HG03135 (cell line): ENCODE data around the gene TMEM248.
"Not testable (repeated sequence)": the region's sequence is repeated elsewhere in the genome, so short reads cannot be mapped to it uniquely, and the experiment has no call there.

Experiments used
- ATAC-seq: cut with Tn5 transposase; IDR thresholded peaks from one replicate; pipeline ENCODE4 v1.9.1; 2021; ENCODE audit warnings: mild to moderate bottlenecking, moderate library complexity; ENCODE audit not compliant: unreplicated experiment

TMEM248 gene

GRCh38 chr7:66948480-66949109, 27.6 kb downstream of the TMEM248 start:
- ATAC-seq, result no peak

DNA sequence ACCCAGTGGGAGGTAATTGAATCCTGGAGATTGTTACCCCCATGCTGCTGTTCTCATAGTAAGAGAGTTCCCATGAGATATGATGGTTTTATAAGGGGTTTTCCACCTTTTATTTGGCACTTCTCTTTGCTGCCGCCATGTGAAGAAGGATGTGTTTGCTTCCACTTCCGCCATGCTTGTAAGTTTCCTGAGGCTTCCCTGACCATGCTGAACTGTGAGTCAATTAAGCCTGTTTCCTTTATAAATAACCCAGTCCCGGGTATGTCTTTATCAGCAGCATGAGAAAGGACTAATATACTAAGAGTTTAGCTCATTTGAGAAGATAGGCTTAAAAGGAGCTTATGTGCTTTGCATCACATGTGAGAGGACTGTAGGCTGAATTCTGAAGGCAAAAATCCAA, 29.3 kb downstream of the TMEM248 start:
- ATAC-seq, result no peak

- no peak for ATAC-seq
Observed at GRCh38 chr7:66950763-66951162, 29.7 kb downstream of the TMEM248 start.

DNA sequence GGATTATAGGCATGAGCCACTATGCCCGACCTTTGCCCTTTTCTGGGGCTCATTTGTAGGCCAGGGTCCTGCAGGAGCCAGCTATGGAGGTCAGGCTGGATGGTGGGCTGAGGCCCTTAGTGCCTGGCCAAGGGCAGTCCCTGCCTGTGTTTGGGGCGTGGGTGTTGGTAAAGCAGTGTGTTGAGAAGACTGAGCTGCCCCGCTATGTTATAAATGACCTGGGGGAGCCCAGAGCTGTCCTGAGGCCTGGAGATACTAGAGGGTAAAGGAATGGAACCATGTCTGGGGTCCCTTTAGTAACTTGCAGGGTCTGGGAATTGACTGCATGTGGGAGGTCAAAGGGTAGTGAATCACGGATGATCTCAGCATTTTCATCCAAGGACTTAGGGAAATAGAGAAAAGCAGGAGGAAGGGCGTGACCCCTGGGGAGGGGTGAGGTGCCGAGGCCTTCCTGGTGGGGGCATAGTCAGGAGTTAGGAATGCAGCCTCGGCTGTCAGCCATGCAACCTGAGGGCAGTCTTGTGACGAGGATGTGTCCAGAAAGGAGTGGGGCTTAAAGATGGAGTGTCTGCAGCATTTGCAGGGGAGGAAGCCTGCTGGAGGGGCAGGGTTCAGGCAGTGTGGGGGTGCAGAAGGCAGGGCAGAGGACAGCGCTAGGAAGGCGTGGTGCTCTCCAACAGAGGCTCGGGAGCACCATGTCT, 31.5 kb downstream of the TMEM248 start:
- ATAC-seq, result no peak

DNA sequence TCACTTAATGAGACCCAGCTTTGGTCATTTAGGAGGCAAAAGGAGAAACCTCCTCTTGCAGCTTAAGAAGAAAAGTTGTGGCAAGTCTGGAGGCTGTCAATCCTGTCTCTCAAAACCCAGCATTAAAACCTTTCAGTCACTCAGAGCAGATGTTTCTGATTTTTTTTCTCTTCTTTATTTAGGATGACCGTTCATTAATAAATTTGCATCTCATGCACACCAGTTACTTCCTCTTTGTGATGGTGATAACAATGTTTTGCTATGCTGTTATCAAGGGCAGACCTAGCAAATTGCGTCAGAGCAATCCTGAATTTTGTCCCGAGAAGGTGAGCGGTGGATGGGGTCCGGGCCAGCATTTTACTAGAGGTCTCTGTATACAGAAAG, 32.0 kb downstream of the TMEM248 start:
- ATAC-seq, result no peak

DNA sequence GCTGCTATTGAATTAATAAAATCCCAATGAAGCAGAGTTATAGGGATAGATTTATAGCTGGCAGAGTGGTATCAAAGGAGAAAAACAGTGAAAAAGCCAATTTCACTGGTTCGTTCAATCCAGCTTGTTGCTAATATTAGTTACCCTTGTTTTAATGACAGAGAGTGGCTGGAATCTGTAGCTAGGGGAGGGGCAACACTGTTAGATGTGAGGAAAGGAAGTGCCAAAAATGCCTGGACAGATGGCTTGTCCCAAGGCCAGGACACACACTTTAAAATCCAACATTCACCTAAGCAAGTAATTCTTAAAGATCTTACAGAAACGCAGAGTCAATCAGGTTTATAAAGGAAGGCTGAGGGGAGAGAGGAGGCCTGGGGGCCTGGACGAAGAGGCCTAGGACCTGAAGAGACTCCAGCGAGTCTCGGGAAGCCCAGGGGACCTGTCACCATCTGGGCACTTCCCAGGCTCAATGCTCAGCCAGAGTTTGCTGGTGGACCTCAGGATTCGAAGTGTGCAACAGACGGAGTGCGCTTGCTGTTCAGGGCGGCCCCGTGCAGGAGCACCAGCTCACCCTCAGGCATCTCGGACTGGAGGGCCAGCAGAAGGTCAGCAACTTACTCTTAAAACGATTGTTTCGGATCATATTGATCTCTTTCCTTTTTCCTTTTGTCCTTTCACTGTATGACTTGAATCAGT, 36.7 kb downstream of the TMEM248 start:
- no peak for ATAC-seq

GRCh38 chr7:66958538-66959350, 37.7 kb downstream of the TMEM248 start:
- ATAC-seq, result no peak

- ATAC-seq, result no peak
Observed at GRCh38 chr7:66960192-66960591, 39.2 kb downstream of the TMEM248 start.

DNA sequence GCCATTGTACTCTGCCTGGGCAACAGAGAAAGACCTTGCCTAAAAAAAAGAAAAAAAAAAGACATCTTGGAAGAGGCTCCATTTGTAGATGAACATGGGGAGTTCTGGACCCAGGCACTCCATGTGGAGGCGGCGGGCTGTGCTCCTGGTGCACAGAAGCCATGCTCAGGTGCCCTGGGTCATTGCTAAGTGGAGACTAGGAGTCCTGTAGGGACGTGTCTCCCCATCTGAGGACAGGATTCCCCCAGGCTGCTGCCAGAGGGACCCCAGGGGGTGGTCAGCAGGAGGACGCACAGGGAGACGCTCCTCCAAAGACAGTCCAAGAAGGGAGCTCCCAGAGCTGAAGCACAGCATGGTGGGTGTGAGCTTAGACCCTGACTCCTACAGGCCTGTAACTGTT, 40.1 kb downstream of the TMEM248 start:
- ATAC-seq, result no peak

DNA sequence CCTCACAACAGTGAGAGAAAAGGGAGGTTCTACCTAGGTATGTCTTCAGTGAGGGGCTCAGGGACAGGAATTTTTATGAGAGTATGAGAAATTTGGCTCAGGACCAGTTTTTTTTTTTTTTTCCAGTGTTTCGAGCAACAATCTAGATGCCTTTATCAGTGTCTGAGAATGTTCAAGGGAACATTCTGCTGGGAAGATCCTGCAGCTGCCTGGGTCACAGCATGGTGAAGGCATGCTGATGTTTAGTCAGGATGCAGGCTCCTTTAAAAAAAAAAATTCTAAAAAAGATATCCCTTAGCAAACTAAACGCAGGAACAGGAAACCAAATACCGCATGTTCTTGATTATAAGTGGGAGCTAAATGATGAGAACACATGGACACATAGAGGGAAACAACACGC, 43.4 kb downstream of the TMEM248 start:
- ATAC-seq, result no peak

DNA sequence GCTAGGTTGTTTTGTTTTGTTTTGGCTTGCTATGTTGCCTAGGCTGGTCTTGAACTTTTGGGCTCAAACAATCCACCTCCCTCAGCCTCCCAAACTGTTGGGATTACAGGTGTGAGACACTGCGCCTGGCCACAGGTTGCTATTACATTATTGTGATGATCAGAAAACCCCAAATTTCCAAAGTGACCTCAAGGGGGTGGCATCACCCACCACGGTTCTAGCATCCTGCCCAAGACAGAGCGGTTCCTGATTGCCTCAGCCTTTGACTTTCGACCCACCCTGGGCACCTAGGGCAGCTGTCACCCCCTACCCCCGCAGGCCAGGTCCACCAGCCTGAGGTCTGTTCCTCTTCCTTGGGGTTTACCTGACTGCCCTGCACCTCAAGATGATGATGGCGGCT, 46.0 kb downstream of the TMEM248 start:
- no peak for ATAC-seq

DNA sequence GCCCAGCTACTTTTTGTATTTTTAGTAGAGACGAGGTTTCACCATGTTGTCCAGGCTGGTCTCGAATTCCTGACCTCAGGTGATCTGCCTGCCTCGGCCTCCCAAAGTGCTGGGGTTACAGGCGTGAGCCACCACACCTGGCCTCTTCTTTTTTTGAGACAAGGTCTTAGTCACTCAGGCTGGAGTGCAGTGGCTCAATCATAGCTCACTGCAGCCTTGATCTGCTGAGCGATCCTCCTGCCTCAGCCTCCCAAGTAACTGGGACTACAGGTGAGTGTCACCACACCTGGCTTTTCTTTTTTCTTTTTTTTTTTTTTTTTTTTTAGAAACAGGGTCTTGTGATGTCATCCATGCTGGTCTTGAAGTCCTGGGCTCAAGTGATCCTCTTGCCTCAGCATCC, 48.0 kb downstream of the TMEM248 start:
- not testable (repeated sequence) for ATAC-seq

DNA sequence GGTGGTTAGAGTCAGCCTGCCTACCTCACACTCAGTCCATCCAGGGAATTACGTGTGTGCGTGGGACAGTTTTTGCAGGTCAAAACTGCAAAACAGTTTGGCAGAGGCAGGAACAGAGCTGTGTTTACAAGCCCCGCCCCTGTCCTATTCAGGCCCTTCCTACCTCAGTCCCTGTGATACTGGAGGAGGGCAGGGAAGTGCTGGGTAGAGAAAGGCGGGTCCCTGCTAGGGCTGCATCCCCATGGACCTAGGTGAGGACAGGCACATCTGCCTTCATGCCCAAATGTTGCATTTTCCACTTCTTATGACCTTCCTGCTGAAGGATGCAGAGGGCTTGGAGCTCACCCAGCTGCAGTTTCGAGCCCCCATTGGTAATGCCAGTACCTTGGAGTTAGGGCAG, 49.3 kb downstream of the TMEM248 start:
- ATAC-seq, result no peak

GRCh38 chr7:66974986-66975590, 54.1 kb downstream of the TMEM248 start:
- no peak for ATAC-seq

GRCh38 chr7:66978312-66978711, 57.3 kb downstream of the TMEM248 start:
- not testable (repeated sequence) for ATAC-seq

- not testable (repeated sequence) for ATAC-seq
Observed at GRCh38 chr7:66979013-66979412, 58.0 kb downstream of the TMEM248 start.

DNA sequence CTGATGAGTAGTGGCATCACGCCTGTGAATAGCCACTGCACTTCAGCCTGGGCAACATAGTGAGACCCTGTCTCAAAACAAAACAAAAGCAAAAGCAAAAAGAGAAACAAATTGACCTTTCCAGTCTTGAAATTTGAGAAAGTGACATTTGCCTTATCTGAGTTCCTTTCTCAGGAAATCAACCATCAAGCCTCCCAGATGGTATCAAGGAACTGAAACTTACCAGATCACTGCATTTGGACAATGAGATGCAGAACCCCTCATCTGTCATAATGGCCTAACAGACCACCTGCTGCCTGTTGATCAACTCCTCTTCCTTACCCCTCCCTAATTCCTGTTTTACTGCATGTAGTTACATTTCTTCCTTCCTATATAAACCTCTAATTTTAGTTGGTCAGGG, 59.3 kb downstream of the TMEM248 start:
- ATAC-seq, result not testable (repeated sequence)

- ATAC-seq, result not testable (repeated sequence)
Observed at GRCh38 chr7:66989552-66989951, 68.5 kb downstream of the TMEM248 start.

GRCh38 chr7:66994051-66994450, 73.0 kb downstream of the TMEM248 start:
- ATAC-seq, result not testable (repeated sequence)

GRCh38 chr7:66994691-66995049, 73.6 kb downstream of the TMEM248 start:
- not testable (repeated sequence) for ATAC-seq
